Karpas-422 (cell line): ENCODE results near the gene RCOR1. TPM values are rescaled to one million over a fixed set of nuclear protein-coding genes. Genes with fewer than 3 reads are reported as not detected.
A peak's percentile ranks its signal among the peaks of the same experiment; 100 is the strongest.
"Not testable (repeated sequence)": the region's sequence is repeated elsewhere in the genome, so short reads cannot be mapped to it uniquely, and the experiment has no call there.

Source experiments
- DNase-seq: peaks from one replicate; pipeline ENCODE4 v3.0.0-alpha.2; 2015
- H2AFZ ChIP-seq: fragments of 200-600 bp; sonication (generic); 2 replicates; pipeline ENCODE4 v1.6.1; 2014; ENCODE audit warnings: antibody characterized with exemption, low read length, mixed read lengths
- H3K27ac ChIP-seq: fragments of 200-600 bp; sonication (generic); 2 replicates; pipeline ENCODE4 v1.5.1; 2014; ENCODE audit warnings: mild to moderate bottlenecking, low read length, moderate library complexity
- H3K27me3 ChIP-seq: fragments of 200-600 bp; sonication (generic); 2 replicates; pipeline ENCODE4 v1.6.1; 2014; ENCODE audit warnings: low read length, mixed read lengths
- H3K36me3 ChIP-seq: fragments of 200-600 bp; sonication (generic); 2 replicates; pipeline ENCODE4 v1.6.1; 2014; ENCODE audit warnings: low read length, mixed read lengths; ENCODE audit not compliant: insufficient read depth
- H3K4me1 ChIP-seq: fragments of 200-600 bp; sonication (generic); 2 replicates; pipeline ENCODE4 v1.6.1; 2014; ENCODE audit warnings: mild to moderate bottlenecking, low read length, mixed read lengths
- H3K4me2 ChIP-seq: fragments of 200-600 bp; sonication (generic); 2 replicates; pipeline ENCODE4 v1.6.1; 2014; ENCODE audit warnings: low read length, low read depth, mild to moderate bottlenecking; ENCODE audit not compliant: poor library complexity, severe bottlenecking
- H3K4me3 ChIP-seq: fragments of 200-600 bp; sonication (generic); 2 replicates; pipeline ENCODE4 v1.5.1; 2014; ENCODE audit warnings: mild to moderate bottlenecking, antibody characterized with exemption, low read length, mixed read lengths
- H3K79me2 ChIP-seq: fragments of 200-600 bp; sonication (generic); 2 replicates; pipeline ENCODE4 v1.6.1; 2014; ENCODE audit warnings: mild to moderate bottlenecking, low read length, mixed read lengths
- H3K9ac ChIP-seq: fragments of 200-600 bp; sonication (generic); 2 replicates; pipeline ENCODE4 v1.6.0; 2014; ENCODE audit warnings: low read length
- H3K9me2 ChIP-seq: fragments of 200-600 bp; sonication (generic), shearing (Covaris generic); replicated peaks from 2 replicates; pipeline ENCODE4 v1.6.0; 2014; ENCODE audit warnings: mild to moderate bottlenecking, low read length, moderate library complexity; ENCODE audit not compliant: insufficient read depth
- H3K9me3 ChIP-seq: fragments of 300-700, 200-600 bp; sonication (generic); 2 replicates; pipeline ENCODE4 v1.6.1; 2014; ENCODE audit warnings: low read length, mixed read lengths
- H4K20me1 ChIP-seq: fragments of 200-600 bp; sonication (generic); 2 replicates; pipeline ENCODE4 v1.6.1; 2014; ENCODE audit warnings: mild to moderate bottlenecking, antibody characterized with exemption, low read length, low read depth; ENCODE audit not compliant: insufficient read depth
- total RNA-seq: library from RNA; depleted of rRNA; stranded (reverse); fragments of >200 nt; shearing (Covaris generic); gene quantifications from 2 replicates; pipeline ENCODE4 v1.2.3, GENCODE V29; 2014; ENCODE audit warnings: low replicate concordance; rRNA removed

RCOR1 gene
- total RNA-seq: 23.3 and 46.9 TPM in 2 replicates

DNA sequence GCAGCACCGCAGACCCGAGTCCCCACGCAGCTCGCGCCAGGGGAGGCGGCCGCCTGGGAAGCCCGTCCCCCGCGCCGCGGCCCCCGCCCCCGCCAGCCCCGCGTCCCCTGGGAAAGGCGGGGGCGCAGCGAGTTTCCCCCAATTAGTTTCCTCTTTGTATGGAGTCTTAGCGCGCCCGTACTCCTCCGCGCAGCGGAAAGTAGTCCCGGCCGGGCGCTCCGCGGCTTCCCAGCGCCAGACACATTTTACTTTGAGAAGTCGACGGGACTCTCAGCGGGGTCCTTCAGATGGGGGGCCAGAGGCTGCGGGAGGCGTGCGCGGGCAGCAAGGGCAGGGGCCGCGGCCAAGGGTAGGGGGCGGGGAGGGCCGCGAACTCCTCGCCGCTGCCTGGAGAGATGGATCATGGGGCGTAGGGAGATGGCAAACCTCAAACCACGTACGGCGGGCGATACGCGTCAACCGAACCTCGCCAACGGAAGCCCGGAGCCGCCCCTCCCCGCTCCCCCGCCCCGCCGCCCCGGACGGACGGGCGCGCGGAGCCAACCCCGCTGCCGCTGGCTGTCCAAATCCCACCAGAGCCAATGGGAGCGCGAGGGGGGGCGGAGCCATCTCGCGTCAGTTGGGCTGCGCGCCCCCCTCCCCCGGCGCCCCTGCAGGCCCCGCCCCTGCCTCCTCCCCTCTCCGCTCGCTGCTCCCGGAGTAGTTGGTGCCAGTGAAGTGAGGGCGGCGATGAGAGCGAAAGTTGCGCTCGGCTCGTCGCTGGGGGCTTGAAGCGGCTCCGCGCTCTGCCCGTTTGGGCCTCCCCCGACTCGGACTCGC, at the start of gene RCOR1:
TSS of gene RCOR1 (plus strand) at position 706 of the 819 bp plus-strand sequence. CDS start 238 bp downstream, outside the sequence.
- 0 out of 2 replicates have a peak within 1 kb of the TSS, but pooled peaks have one; percentile 53 for H2AFZ ChIP-seq
- H3K4me3 ChIP-seq: peak within 1 kb of the TSS; percentile 83
- peaks cover 43% of the 10 kb centered on the region for H3K79me2 ChIP-seq
- peaks cover 17% of the 10 kb centered on the region; the same call in 1 of the 2 replicates for H4K20me1 ChIP-seq
- H3K4me2 ChIP-seq: peak within 1 kb of the TSS; percentile 95
- H3K9ac ChIP-seq: peak within 1 kb of the TSS; percentile 97
- no peaks in the 10 kb centered on the region for H3K27me3 ChIP-seq
- no peaks in the 10 kb centered on the region for H3K9me3 ChIP-seq
- DNase-seq: peak; percentile 100
- peaks cover 24% of the 10 kb centered on the region for H3K4me1 ChIP-seq
- no peaks in the 10 kb centered on the region for H3K9me2 ChIP-seq
- H3K36me3 ChIP-seq: peaks cover 5% of the 10 kb centered on the region; the same call in 1 of the 2 replicates
- H3K27ac ChIP-seq: peak within 1 kb of the TSS; percentile 94

DNA sequence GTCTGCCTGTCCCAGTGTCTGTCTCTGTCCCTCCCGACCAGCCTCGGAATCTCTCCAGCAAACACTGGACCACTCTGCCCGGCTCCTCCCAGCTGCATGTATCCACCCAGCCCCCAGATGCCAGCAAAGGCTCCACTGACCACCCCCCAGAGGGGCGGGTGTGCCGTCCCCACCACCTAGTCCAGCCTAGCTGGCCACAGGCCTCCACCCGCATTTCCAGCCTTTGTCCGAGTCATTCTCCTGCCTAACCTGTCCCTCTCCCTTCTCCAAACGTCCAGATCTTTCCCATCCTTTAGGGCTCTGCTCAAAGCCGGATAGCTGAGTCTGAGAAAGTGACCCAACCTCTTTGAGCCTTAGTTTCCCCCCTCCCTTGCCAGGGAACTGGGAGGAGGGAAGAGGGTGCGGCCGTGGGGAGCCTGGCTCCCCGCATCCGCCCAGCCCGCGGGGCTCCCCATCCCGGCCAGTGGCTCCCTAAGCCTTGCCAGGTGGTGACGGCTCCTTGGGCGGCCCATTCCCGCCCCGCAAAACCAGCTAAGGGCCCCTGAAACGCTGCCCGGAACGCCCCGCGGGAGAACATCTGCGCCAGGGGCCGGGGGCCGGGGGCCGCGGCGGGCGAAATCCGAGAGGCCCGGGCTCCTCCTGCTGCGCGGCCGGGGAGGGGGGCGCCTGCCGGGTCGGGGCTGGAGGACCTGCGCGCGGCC, 48.3 kb upstream of the RCOR1 start:
- H2AFZ ChIP-seq: no peak overlapping the region
- no peak overlapping the region for H3K9ac ChIP-seq

GRCh38 chr14:102544747-102545460, 47.5 kb upstream of the RCOR1 start:
- no peak overlapping the region for H2AFZ ChIP-seq

More for the DNA sequence above, 48.3 kb upstream of the RCOR1 start:
- Histone ChIP-seq H3K9me3 (no peaks in the 10 kb centered on the region), H3K4me3 (peak overlapping the region; percentile 42; the same call in 1 of the 2 replicates), H3K27me3 (peaks cover 9% of the 10 kb centered on the region; the same call in 1 of the 2 replicates), H3K4me2 (peak overlapping the region; percentile 56), H3K36me3 (no peaks in the 10 kb centered on the region), H3K9me2 (no peaks in the 10 kb centered on the region), H3K4me1 (peaks cover 43% of the 10 kb centered on the region), H4K20me1 (peaks cover 6% of the 10 kb centered on the region; the same call in 1 of the 2 replicates), H3K27ac (no peak overlapping the region), H3K79me2 (no peaks in the 10 kb centered on the region)
- DNase-seq: no peak

GRCh38 chr14:102545461-102546265, 46.8 kb upstream of the RCOR1 start:
- H3K27ac ChIP-seq: no peak overlapping the region
- H3K36me3 ChIP-seq: no peaks in the 10 kb centered on the region
- H3K4me2 ChIP-seq: no peak overlapping the region
- H3K9me2 ChIP-seq: no peaks in the 10 kb centered on the region
- H3K9ac ChIP-seq: no peak overlapping the region
- H2AFZ ChIP-seq: no peak overlapping the region
- DNase-seq: no peak
- H4K20me1 ChIP-seq: peaks cover 6% of the 10 kb centered on the region; the same call in 1 of the 2 replicates
- no peaks in the 10 kb centered on the region for H3K79me2 ChIP-seq
- peaks cover 40% of the 10 kb centered on the region for H3K4me1 ChIP-seq
- no peaks in the 10 kb centered on the region for H3K9me3 ChIP-seq
- H3K27me3 ChIP-seq: peaks cover 9% of the 10 kb centered on the region; the same call in 1 of the 2 replicates
- H3K4me3 ChIP-seq: no peak overlapping the region

More at GRCh38 chr14:102544747-102545460, 47.5 kb upstream of the RCOR1 start:
- Histone ChIP-seq H3K27ac (no peak overlapping the region), H3K9ac (no peak overlapping the region), H4K20me1 (peaks cover 6% of the 10 kb centered on the region; the same call in 1 of the 2 replicates), H3K79me2 (no peaks in the 10 kb centered on the region), H3K36me3 (no peaks in the 10 kb centered on the region), H3K9me3 (no peaks in the 10 kb centered on the region), H3K4me2 (peak overlapping the region; percentile 56), H3K9me2 (no peaks in the 10 kb centered on the region), H3K4me3 (peak overlapping the region; percentile 42; the same call in 1 of the 2 replicates), H3K27me3 (peaks cover 9% of the 10 kb centered on the region; the same call in 1 of the 2 replicates), H3K4me1 (peaks cover 42% of the 10 kb centered on the region)
- DNase-seq: peak; percentile 59

DNA sequence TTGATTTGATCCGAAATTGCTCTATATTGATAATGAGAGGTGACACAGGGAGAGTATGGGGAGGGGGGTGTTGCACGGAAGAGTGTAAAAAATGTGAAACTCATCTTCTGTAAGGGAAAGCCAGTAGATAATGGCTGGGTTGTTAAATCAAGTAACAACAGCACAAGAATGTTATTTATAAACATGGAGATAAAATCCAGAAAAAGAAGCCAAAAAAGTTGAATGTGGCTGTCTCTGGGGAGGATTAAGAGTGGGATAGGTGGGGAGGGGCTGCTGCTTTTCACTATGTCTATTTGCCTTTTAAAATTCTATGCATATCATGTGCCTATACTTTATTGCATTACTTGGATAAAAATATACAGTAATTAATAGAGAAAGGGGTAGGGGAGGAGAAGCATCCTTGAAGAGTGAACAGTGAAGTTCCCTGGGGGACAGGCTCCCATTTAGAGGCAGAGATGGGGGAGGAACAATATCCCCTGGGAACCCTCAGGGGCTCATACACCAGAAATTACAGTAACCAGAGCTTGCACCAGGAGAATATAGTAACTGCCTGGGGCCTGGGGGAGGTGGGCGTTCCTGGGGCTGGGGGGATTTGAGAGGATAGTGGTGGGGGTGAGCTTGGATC, 43.7 kb upstream of the RCOR1 start:
- Histone ChIP-seq H3K4me1 (peaks cover 43% of the 10 kb centered on the region), H4K20me1 (peaks cover 6% of the 10 kb centered on the region; the same call in 1 of the 2 replicates), H3K27me3 (peaks cover 9% of the 10 kb centered on the region; the same call in 1 of the 2 replicates), H3K9ac (no peak overlapping the region), H3K9me2 (no peaks in the 10 kb centered on the region), H3K9me3 (no peaks in the 10 kb centered on the region), H3K4me3 (no peak overlapping the region), H3K79me2 (no peaks in the 10 kb centered on the region), H3K27ac (no peak overlapping the region), H3K4me2 (no peak overlapping the region), H2AFZ (no peak overlapping the region), H3K36me3 (no peaks in the 10 kb centered on the region)
- no peak for DNase-seq

DNA sequence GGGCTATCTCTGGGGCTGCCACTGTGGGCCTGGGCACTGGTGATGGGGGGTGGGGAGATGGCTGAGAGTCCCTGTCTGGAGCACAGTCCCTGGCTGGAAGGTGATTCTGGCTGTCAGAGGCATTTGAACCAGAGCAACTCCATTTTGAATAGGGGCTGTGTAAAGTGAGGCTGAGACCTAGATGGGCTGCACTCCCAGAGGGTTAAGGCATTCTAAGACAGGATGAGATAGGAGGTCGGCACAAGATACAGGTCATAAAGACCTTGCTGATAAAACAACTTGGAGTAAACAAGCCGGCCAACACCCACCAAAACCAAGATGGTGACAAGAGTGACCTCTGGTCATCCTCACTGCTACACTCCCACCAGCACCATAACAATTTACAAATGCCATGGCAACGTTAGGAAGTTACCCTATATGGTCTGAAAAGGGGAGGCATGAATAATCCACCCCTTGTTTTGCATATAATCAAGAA, 41.5 kb upstream of the RCOR1 start:
- not testable (repeated sequence) for H3K9me2 ChIP-seq, DNase-seq, H2AFZ ChIP-seq, H3K4me2 ChIP-seq, H3K79me2 ChIP-seq, H3K36me3 ChIP-seq, H3K27me3 ChIP-seq, H3K9ac ChIP-seq, H3K27ac ChIP-seq, H3K9me3 ChIP-seq, H4K20me1 ChIP-seq, H3K4me3 ChIP-seq
- H3K4me1 ChIP-seq: peaks cover 41% of the 10 kb centered on the region
